Measurements from ENCODE around the gene IMP4.
A peak's percentile ranks its signal among the peaks of the same experiment; 100 is the strongest.

The IMP4 gene

GRCh38 chr2:130389783-130390182 is 47.1 kb downstream of the IMP4 start:
- TF ChIP-seq, protein P1, sequence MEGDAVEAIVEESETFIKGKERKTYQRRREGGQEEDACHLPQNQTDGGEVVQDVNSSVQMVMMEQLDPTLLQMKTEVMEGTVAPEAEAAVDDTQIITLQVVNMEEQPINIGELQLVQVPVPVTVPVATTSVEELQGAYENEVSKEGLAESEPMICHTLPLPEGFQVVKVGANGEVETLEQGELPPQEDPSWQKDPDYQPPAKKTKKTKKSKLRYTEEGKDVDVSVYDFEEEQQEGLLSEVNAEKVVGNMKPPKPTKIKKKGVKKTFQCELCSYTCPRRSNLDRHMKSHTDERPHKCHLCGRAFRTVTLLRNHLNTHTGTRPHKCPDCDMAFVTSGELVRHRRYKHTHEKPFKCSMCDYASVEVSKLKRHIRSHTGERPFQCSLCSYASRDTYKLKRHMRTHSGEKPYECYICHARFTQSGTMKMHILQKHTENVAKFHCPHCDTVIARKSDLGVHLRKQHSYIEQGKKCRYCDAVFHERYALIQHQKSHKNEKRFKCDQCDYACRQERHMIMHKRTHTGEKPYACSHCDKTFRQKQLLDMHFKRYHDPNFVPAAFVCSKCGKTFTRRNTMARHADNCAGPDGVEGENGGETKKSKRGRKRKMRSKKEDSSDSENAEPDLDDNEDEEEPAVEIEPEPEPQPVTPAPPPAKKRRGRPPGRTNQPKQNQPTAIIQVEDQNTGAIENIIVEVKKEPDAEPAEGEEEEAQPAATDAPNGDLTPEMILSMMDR (IDR thresholded peaks at IDR 0.05; ENCODE audit: control extremely low read depth, extremely low read depth, low read depth, missing control alignments): no peak
- DNase-seq (ENCODE audit: extremely low spot score): no peak
- ChIA-PET CTCF (interaction anchor here (1.2 to 5.2 kb wide), 4 partner anchors 12 to 47 kb away, joined by 3 to 51 read pairs (median 22); partner anchors contain the start of gene IMP4), POLR2A (interaction anchor here (1.5 kb wide), 1 partner anchor 47 kb away, joined by 3 read pairs; the partner anchor contains the start of gene IMP4)

DNA sequence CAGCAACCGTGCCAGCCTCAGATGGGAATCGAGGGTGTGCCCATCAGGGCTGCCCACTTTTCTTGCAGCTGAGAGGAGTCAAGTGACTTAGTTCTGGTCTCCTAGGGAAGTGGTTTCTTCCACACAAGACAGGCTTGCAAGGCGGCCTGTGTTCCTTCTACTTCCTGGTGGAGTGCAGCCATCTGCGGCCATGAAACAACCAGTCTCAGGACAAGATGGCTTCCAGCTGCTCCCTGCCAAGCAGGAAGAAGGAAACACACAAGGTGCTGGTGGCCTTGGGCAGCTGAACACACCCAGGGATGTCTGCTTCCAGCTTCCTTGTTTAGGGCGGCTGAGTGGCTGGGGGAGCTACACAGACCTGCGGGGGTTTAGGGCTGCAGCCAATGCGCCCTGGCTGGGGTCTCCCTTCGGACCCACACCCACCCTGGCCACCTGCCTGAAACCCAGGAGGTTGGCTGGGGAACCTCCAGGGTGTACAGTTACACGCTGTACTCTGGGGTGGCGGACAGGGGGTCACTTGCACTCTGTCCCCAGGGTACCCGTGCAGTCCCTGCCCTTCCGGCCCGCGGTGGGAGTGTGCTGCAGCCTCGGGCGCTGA is 47.9 kb downstream of the IMP4 start:
- CTCF ChIA-PET: interaction anchor here (1.0 to 5.2 kb wide), 6 partner anchors 12 to 52 kb away, joined by 3 to 51 read pairs (median 4); partner anchors contain the start of genes IMP4 and PTPN18
- DNase-seq (ENCODE audit: extremely low spot score): no peak
- POLR2A ChIA-PET: interaction anchor here (1.0 to 1.5 kb wide), 3 partner anchors 13 to 48 kb away, joined by 3 to 5 read pairs (median 3); partner anchors contain the start of gene IMP4
- TF ChIP-seq, protein P1 (IDR thresholded peaks at IDR 0.05; ENCODE audit: control extremely low read depth, extremely low read depth, low read depth, missing control alignments): no peak

DNA sequence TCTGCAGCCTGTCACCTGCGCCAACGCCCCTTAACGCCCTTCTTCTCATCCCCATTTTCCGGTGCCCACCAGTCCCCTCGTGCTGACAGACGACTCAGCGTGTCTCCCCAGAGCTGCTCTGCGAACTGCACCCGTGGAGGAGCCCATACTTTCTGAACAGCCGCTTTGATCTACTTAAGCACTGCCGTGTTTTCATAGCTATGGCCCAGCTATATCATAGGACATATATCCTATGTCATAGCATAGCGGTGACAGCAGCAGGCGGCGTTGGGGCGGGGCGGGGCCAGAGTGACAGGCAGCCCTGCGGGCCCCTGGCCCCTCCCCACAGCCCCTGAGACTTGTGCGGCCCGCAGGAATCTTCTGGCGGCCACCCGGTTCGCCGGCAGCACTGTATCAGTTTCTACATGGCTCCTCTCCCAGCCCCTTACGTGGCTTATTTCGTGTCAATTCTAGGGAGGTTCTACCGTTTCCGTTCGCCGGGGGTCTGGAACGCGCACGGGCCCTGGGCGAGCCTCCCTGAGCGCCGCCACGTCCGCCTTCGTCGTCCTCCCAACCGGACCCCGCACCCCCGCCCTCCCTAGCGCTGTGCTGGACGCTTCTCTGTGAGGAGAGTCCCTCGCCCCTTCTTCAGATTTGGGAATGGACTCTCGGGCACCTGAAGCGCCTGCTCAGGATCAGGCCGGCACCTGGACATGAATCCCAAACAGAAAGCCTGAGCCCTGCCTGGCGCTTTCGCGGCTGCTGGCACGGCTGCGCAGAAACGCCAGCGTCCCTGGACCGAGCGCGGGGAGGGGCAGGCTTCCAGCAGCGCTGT is 48.6 kb downstream of the IMP4 start:
- ChIA-PET CTCF (interaction anchor here (1.0 to 5.2 kb wide), 5 partner anchors 13 to 53 kb away, joined by 3 to 51 read pairs (median 6); partner anchors contain the start of genes IMP4 and PTPN18), POLR2A (interaction anchor here (0.5 to 1.0 kb wide), 3 partner anchors 13 to 427 kb away, joined by 3 to 5 read pairs (median 3); partner anchors contain the start of gene IMP4)
- DNase-seq (ENCODE audit: extremely low spot score): peak; percentile 87
- TF ChIP-seq, protein P1 (IDR thresholded peaks at IDR 0.05; ENCODE audit: control extremely low read depth, extremely low read depth, low read depth, missing control alignments): no peak

- DNase-seq (ENCODE audit: extremely low spot score): no peak
- ChIA-PET CTCF (no interaction called here), POLR2A (interaction anchor here (0.5 kb wide), 1 partner anchor 426 kb away, joined by 3 read pairs; no protein-coding TSS in a partner anchor)
- TF ChIP-seq, protein P1 (IDR thresholded peaks at IDR 0.05; ENCODE audit: control extremely low read depth, extremely low read depth, low read depth, missing control alignments): no peak
Observed at GRCh38 chr2:130391872-130392670, 49.4 kb downstream of the IMP4 start.

- TF ChIP-seq, protein P1 (IDR thresholded peaks at IDR 0.05; ENCODE audit: control extremely low read depth, extremely low read depth, low read depth, missing control alignments): no peak
- ChIA-PET CTCF (interaction anchor here (1.9 kb wide), 1 partner anchor 21 kb away, joined by 5 read pairs; no protein-coding TSS in a partner anchor), POLR2A (no interaction called here)
- no peak for DNase-seq (ENCODE audit: extremely low spot score)
Observed at GRCh38 chr2:130393318-130393910, 50.7 kb downstream of the IMP4 start.

Measured in GM10248 (cell line).